Middle frontal gyrus (tissue), 1 donor: Measurements from ENCODE around the gene ATXN1.
"Not testable (repeated sequence)": the region's sequence is repeated elsewhere in the genome, so short reads cannot be mapped to it uniquely, and the experiment has no call there.

Experiments used
- DNase-seq: peaks from one replicate; pipeline ENCODE4 v3.0.0-alpha.2; 2015; ENCODE audit warnings: low spot score; ENCODE audit errors: extremely low spot score

Gene ATXN1

DNA sequence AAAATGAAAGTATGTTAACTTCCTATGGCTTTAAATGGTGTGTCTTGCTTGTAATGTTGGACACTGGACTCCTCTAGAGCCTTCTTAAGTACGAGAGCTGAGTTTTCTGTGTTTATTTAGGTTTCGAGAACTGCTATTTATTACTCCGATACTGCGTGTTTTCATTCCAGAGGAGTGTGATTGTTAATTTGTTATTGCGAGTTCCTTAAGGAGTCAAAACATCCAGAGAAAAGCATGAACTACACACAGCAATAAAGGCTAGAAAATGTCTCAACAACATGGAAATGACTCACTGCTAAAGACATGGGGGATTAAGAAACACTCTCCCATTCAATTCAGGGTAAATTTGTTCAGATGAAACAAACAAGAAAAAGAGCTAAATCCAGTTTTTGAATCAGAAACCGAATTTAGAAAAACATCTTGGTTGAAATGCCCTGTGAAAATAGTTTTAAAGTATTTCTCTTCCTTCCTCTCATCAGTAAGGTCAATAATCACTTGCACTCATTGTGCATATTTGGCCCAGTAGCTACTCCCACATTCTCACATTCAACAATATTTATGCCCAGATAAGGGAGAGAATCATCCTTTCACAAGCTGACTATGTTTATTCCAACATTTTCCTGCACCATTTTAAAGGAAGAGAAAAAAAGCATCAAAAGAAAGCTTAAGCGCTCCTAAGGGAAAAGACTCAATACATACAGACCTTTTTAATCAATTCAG is 36.0 kb downstream of the ATXN1 start:
- DNase-seq, result no peak

DNA sequence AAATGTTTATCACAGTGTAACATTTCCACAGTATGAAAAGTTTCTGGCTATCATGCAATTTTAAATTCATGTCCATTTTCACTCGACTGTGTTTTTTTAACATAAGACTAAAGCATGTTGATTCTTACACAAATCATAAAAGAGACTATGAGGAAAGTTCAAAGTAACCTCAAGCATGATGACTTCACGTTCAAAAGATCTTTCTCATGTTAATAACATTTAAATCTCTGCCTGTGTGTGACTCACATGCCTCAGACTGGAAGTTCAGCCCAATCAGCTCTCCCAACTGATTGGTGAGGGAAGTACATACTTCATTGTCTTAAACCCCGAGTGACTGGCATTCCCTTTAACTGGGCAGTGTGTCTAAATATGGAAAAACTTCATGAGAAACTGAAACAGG is 37.4 kb downstream of the ATXN1 start:
- no peak for DNase-seq

DNA sequence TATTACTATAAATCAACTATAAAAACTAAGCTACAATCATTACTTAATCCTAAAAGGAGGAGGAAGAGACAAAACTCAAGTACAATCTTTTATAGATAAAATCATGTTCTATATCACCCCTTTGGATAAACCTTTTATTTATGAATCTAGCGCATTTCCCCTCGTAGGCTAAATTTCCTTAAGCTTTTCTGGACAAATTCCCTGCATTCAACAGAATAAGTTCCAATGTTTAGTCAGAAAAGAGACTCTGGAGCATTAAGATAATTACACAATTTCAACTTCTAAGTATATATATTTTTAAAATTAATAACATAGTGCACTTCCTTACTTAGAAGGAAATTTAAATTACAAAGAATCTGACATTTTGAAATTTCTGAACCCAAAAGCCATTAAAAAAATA is 37.9 kb downstream of the ATXN1 start:
- DNase-seq, result no peak

DNA sequence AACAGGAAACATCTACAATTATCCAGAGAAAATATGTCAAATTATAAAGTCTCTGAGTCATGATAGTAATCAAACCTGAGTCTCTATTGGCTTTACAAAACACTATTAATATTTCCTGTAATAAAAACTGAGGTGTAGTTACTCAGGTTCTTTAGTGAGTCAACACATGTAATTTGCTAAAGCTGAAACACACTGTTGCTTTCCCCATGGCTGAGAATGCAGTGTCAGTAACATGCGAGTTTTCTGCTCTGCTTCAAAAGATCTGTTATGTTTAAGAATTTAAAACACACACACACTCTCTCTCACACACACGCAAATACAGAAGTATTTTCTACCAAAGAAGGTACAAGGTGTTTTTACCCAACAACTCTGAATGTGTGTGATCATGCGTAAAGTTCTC is 38.6 kb downstream of the ATXN1 start:
- DNase-seq, result no peak

DNA sequence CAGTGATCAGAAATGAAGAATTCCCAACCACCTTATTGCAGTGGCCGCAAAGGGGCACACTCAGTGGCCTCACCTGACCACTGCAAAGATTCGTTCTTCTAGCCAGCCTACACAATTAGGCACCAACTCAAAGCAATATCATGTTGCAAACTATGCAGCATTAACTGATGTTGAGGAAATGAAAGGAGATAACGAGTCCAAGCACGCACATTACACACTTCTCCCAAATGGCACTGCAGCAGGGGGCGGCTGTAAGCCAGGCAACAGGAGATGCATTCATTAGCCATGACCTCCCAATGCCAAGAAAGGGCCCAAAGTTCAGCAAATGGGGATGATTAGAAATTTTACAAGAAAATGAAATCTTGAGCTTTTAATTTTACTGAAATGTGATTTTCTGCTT is 39.3 kb downstream of the ATXN1 start:
- no peak for DNase-seq

DNA sequence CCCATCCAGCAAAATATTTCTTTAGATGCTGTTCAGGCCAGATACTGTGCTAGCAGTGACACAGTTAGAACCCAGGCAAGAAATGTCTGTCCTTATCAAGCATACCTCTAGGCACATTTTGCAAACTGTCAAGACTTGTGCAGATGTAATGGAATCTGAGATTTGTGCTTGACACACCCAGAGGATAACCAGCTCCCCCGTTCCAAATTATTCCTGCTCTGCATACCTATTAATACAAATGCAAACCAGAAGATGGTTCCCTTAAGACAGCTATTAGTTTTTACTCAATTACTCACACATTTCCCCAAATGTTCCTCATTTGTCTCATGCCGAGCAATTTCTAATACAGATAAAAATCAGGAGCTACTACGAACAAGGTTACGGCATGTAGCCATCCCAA is 40.4 kb downstream of the ATXN1 start:
- no peak for DNase-seq

DNA sequence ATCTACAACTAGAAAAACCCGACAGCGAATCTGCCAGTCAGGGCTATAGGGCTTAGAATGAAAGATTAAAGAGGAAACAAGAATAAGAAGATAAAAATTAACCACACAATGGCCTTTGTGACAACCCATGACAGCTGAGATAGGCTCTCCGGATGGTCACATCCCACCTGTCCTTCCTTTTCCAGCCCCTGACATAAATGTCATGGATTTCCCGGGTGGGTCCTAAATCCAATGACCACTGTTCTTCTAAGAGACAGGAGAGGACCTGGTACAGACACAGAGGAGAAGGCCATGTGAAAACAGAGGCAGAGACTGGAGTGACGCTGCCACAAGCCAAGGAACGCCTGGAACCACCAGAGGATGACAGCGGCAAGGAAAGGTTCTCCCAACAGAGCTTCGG is 41.8 kb downstream of the ATXN1 start:
- DNase-seq, result no peak

DNA sequence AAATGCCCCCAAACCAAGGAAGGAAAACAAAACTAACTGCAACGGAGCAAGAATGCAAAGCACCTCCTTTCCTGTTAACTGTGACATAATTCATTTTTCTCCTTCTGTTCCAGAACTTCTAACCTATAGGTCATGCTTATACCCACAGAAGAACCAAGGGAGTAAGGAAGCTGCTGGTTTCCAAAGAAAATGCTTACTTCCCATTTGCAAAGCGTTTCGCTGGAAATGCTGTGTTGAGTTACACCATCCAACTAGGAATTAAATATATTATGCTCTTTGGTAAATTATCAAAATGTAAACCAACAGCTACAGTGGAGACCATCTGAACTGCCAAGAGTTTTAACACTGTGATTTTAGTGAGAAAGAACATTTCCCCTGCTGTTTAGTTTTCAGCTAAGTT is 42.9 kb downstream of the ATXN1 start:
- DNase-seq, result no peak

DNA sequence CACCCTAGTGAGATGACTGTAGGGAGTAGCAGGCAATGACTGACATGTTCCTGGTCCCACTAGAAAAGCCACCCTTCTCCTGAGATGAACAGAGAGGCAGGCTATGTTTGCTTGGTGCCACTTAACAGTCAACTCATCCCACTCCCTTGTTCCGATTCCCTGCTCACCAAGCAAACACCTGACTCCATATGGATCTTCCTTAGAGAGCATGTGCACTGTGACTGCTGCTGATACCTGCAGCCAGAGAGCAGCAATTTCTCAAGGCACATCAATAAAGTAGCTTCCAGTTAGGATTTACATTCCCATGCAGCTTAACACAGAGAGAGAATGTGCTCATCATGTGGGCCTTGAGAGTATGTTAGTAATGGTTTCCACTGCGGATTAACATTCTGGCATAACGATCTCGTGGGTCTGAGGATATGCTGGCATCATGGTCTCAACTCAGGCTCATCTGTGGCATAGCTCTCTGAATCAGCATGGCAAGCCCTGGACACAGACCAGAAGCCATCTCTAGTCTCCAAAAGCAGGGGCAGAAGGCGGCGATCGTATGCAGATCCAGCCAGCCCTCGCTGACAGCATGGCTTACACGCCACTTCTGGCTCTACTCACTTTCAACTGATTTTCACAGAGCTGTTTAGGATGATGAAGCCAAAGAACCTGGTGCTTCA is 43.9 kb downstream of the ATXN1 start:
- no peak for DNase-seq

DNA sequence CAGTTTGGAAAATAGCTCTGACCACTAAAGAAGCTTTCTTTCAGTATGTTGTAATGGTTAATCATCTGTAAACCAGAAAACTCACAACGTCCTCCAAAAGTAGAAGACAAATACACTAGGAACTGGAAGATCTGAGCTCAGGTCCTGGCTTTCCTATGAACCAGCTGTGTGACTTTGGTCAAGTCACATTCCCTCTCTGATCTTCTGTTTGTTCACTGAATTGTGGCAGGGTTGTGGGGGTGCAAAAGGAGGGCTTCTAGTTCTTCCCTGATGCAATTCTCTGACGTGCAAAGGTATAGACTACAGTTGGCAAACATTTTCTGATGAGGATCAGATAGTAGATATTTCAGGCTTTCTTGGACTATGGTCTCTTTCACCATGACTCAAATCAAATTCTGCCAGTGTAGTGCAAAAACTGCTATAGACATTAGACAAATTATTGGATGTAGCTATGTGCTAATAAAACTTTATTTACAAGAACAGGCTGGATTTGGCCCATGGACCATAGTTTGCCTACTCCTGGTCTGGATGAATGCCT is 44.9 kb downstream of the ATXN1 start:
- DNase-seq, result no peak

DNA sequence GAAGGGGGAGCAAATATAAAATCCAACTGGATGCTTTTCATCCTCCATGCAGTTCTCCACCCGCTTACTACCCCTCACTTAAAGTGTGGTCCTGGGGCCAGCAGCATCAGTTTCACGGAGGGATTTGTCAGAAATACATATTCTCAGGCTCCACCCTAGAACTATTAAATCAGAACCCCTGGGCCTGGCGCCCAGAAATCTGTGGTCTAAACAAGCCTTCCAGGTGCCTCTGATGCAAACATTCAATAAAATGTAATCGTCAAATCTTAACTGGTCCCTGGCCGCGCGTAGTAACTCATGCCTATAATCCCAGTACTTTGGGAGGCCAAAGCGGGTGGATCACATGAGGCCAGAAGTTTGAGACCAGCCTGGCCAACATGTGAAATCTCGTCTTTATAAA is 47.7 kb downstream of the ATXN1 start:
- no peak for DNase-seq

DNA sequence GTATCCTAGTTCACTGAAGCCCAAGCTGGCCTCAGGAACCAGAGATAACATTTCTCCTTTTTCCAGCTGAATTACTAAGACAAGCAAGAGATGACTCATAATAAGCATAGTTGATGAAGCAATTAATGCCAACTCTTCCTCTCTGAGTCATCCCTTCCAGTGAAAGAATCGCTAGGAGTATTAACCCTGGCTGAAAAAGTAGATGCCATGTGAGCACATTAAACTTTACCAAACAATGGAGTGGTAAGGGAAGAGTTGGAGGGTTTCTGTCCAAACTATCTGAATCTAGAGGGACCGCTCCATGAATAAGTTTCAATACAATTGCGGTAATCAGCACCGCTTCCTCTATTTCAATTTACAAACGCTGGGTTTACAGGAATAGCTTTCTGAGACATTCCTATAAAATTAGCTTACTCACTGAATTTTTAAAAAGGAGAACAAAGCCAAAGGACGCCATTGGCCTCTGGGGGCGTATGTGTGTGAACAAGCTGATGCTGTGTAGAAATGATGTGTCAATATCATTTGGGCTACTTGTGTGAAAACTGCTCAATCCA is 48.3 kb downstream of the ATXN1 start:
- DNase-seq, result no peak

DNA sequence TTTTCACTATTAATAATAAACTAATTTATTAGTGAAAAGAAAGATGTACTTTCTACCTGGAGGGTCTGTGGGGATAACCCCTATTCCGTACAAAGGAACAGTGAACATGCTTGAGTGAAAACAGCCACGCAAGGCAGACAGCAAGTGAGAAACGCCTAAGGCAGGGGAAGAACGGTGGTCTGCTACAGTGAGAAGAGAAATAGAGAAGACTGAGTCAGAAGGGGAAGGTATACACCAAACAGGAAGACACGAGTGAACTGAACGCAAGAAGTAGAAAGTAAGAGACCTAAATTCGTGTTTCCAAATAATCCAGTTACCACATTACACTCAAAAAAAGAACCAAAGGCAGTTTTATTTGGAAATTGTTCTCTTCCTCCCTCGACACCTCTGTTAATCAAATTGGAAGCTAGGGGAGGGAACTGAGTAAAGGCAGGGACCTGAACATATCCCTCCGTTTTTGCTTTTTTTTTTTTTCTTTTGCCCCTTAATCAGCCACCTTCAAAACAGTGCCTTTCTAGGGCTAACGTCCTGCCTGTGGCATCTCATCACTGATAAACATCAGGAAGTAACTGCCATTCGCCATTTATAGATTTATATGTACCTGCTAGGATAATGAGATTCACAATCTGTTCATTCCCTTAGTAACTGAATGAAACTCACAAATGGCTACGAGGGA is 48.9 kb downstream of the ATXN1 start:
- DNase-seq, result no peak

DNA sequence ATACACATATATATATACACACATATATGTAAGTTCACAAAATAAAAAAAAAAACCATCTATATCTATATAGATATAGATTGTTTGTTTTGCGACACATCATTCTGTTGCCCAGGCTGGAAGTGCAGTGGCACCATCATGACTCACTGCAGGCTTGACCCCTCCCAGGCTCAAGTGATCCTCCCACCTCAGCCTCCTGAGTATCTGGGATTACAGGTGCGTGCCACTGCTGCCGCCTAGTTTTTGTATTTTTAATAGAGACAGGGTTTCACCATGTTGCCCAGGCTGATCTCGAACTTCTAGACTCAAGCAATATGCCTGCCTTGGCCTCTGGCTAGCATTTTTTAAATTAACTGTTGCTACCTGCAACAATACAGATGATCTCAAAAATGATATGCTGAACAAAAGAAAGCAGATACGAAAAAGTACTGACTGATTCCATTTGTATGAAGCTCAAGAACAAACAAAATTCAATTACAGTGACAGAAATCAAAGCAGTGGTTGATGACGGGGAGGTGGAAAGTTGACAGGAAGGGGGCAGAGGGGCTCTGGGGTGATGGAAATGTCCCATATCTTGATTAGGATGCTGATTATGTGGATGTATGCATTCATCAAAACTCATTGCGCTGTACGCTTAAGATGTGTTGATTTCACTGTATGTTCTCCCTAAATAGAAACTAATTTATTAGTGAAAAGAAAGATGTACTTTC is 49.6 kb downstream of the ATXN1 start:
- no peak for DNase-seq

DNA sequence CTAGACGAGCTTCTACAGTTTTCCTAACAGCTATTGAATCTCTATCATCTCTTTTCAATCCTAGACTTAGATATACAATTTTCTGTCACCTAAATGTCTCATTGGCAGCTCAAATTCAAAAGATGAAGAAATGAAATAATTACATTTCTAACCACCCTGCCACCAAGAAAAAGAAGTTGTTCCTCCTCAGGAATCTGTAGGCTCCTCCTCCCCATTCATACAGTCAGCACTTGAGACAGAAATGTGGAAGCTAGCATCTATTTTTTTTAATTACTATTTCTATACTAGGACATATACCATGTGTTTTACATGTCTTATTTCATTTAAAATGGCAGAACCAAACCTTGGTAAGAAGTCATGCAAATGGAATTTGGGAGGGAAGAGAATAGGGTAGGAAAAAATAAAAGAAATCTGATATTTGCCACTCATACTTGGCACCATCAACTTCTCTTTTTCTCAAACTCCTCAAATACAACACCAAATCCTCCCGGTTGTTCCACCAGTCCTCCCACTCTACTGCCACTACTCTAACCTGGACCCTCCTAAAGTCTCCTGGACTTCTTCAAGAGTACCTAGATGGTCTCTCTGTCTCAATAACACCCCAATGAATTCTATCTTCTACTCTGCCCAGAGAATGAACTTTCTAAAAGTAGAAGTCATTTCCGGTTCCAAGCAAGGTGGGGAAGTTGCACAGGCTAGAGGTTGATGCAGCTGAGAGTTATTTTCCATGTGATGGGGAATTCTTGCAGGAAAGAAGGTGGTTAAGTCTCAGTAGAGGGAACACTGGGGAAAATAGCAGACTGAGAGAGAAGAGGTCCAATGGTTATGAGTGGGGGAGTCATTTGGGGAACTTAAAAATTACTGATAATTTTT is 54.1 kb downstream of the ATXN1 start:
- no peak for DNase-seq

DNA sequence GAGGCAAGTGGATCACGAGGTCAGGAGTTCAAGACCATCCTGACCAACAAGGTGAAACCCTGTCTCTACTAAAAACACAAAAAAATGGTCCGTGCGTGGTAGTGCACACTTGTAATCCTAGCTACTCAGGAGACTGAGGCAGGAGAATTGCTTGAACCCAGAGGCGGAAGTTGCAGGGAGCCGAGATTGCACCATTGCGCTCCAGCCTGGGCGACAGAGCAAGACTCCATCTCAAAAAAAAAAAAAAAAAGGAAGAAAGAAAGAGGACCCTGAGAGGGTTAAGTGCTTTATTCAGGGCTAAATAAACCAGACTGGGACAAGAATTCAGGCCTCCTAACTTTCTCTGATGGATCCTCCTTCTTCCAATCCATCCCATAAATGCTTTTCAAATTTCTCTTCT is 54.8 kb downstream of the ATXN1 start:
- not testable (repeated sequence) for DNase-seq

DNA sequence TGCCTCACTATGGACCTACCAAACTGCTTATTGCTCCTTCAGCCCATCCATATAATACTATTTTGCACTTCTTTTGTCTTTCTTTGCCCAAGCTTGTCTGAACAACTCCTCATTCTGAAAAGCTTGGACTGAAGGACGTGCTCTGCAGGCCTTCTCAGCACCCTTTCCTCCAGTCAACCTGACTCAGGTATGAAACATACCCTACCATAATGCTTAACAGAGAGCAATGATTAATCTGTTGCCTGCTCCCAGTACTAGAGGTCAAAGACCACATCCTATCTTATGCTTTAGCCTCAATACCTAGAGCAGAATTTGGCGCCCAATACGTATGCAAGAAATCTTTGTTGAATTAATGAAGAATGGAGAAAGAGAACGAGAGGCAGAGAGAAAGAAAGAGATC is 55.2 kb downstream of the ATXN1 start:
- DNase-seq, result no peak

DNA sequence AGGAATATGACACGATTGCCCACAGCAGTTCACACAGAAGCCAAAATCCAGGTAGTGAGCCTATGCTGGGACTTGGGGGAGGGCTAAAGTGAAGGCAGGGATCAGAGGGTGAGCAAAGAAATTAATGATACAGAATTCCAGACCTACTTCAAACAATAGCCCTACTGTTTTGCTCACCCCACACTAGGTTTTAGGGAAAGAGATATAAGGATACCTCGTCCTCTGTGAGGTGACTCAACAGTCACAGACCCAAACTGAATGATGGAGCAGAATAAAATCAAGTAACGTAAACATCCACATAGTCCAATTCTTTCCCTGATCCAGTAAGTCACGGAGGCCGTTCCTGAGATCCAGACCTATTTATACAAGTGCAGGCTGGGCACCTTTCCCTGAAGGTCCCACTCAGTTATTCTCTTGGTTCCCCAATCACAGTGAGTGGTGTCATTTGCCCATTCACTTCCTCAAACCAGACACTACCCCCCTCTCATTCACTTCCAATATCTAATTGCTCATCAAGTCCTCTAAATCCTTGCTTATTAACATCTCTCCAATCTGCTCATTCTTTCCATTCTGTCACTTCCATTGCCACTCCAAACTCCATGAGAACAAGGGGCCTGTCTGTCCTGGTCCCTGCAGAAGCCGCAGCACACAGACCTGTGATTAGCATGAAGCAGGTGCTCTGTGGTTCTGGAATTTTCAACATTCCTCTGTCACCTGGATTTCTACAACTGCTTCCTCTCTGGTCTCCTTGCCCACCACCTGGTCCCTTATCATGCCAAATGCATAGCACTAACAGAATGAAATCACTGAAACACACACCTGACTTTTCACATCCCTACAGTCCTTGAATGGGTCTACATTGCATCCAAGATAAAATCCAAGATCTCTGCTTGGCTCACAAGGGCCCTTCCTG is 55.9 kb downstream of the ATXN1 start:
- DNase-seq, result no peak

DNA sequence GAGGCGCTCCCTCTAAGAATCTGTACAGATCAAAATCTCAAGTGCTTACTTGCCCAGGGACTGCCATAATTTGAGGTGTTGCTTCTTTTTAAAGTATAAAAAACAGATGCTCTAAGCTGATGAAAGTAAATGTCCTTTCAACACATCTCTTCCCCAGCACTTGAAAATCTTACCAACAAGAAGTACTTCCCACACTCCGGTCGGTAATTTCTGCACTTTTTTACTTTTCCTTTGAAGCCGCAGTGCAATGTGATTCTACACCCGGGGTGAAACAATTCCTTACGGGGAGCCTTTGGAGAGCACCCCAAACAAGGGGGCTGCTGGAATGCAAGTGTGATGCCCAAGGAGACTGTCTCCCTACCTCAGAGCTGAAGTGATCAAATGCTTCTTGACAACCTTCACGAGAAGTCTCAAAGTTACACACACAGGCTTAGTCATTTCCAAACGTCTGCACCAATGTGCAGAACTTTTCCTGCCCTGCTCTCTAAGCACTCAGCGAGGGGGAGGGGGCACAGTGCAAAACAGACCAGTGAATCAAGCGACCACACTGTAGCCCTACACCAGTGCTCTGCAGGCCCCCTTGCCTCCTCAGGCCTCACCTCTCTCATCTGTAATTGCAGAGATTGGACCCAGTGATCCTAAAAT is 56.7 kb downstream of the ATXN1 start:
- DNase-seq, result no peak
